Choroid plexus epithelial cell (primary cell): ENCODE measurements around the gene GDF2.

Experiments used
- DNase-seq: peaks from one replicate; pipeline ENCODE4 v3.0.0-alpha.2; 2010; ENCODE audit warnings: low read depth
- H3K4me3 ChIP-seq: 2 replicates; pipeline ENCODE4 v1.5.1; 2011; ENCODE audit warnings: low read depth, mild to moderate bottlenecking, control low read depth, low read length, moderate library complexity
- CTCF ChIP-seq: conservative IDR thresholded peaks from 2 replicates; pipeline ENCODE4 v1.5.1; 2011; ENCODE audit warnings: low read depth, mild to moderate bottlenecking, control low read depth, inconsistent platforms, low read length, moderate library complexity

Gene GDF2

GRCh38 chr10:47323636-47324296 is 1.5 kb downstream of the GDF2 start:
- DNase-seq = no peak
- TF ChIP-seq CTCF = no peak
- no peak overlapping the region for H3K4me3 ChIP-seq

GRCh38 chr10:47325303-47326291 is 3.3 kb downstream of the GDF2 start:
- no peak for TF ChIP-seq CTCF
- DNase-seq = no peak

DNA sequence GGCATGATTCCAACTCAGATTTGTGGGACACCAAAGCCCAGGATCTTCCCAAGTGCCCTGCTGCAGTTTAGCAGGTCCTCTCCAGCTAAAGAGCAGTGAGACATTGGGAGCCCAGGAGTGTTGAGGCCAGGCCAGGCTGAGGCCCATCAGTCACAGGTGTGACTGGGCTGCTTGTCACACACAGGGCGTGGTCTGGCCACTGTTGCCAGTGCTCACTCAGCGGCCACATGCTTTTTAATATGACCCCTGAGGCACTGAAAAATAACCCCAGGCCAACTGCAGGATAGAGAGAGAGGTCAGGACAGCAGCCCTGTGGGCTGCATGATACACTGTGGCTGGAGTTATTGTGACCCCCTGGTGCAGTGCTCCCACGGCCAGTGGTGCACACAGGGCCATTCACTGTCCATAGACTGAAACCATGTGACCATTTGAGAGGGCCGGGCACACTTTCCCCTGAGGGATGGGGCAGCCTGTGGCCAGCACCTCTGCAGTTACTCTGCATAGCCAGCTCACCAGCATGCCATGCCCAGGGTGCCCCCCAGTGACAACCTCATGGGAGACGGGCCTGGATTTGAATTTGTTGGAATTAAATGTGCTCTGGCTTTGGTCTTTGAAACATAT is 4.2 kb downstream of the GDF2 start:
- no peak for TF ChIP-seq CTCF
- DNase-seq = no peak
- H3K4me3 ChIP-seq = no peak overlapping the region

More at GRCh38 chr10:47325303-47326291, 3.3 kb downstream of the GDF2 start:
- H3K4me3 ChIP-seq = no peak overlapping the region

DNA sequence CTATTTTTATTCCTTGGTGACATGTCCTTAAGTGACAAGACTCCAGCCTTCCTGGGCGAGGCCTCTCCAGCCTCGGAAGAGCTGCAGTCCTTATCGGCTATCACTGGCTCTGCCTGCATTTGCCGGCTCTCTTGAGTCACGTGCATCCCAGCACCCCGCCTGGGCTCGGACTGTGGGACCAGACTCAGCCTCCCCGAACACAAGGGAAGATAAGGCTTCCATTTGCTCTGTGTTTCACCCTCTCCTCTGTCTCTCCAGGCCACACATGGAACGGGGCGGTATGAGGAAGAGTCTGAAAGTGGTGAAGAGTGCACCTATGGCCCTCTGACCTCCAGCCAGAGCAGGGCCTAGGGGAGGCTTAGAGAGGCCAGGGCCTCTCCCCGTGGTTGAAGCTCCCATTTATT is 4.7 kb downstream of the GDF2 start:
- H3K4me3 ChIP-seq = no peak overlapping the region
- no peak for TF ChIP-seq CTCF
- DNase-seq = no peak

DNA sequence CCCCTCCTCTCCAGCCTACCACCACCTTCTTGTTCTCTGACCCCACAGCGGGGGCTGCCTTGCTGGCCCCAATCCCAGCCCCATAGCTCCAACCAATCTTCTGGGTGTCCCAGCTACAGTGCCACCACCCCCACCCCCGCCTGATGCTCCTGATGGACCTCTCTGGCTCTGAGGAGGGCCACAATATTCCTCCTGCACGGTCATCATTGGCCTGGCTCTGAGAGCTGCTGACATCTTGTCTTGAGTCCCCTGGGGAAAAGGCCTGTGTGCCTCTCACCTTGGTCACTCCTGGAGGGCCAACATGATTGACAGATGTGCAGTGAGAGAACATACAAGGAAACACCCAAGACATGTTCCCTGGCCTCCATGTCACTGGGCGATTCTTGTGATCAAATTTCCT is 7.6 kb downstream of the GDF2 start:
- no peak for DNase-seq
- no peak overlapping the region for H3K4me3 ChIP-seq
- TF ChIP-seq CTCF = no peak

DNA sequence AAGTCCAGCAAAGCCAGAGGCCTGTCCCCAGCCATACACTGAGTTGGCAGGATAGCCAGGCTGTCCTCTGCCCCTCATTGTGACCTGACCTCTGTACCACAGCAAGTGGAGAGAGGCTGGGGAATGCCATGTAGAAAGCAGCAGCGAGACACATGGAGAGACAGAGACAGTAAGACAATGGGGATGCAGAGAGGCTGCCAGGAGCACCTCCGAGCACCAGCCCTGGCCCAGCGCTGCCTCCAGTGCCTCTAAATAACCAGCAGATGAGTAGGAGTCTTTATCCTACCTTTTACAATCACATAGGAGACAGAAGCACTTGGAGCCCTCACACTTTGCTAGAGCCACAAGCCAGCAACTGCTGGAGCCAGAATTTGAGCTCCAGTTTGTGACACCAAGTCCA is 8.1 kb downstream of the GDF2 start:
- DNase-seq = no peak
- TF ChIP-seq CTCF = no peak
- H3K4me3 ChIP-seq = no peak overlapping the region
